Natural killer cell (primary cell): ENCODE results near the gene GSTA4. TPM values are rescaled to one million over a fixed set of nuclear protein-coding genes. Genes with fewer than 3 reads are reported as not detected.
"Not testable (repeated sequence)": the region's sequence is repeated elsewhere in the genome, so short reads cannot be mapped to it uniquely, and the experiment has no call there.

Experiments used
- ATAC-seq, 3 donors: fragments of 150-1000 bp in 2 of 3; fragments of 200-7000 bp in 1 of 3; cut with Tn5 transposase; 1 replicate in 1 of 3; 2 replicates in 2 of 3; pipeline ENCODE4 v1.10.0; 2021; ENCODE audit warnings: mild to moderate bottlenecking in 2 of 3, moderate library complexity in 2 of 3
- DNase-seq, 2 donors: peaks; one replicate each; pipeline versions ENCODE4 v3.0.0 to v3.0.0-alpha.2; 2013 to 2021; ENCODE audit warnings: mixed read lengths in 1 of 2
- H3K27ac ChIP-seq: one replicate; pipeline ENCODE4 v1.5.1; 2013; ENCODE audit warnings: mild to moderate bottlenecking, low read length
- H3K27me3 ChIP-seq: one replicate; pipeline ENCODE4 v1.6.1; 2013; ENCODE audit warnings: low read length; ENCODE audit not compliant: control insufficient read depth, insufficient read depth
- H3K36me3 ChIP-seq: one replicate; pipeline ENCODE4 v1.6.1; 2013; ENCODE audit warnings: low read length; ENCODE audit not compliant: control insufficient read depth, insufficient read depth
- H3K4me1 ChIP-seq: one replicate; pipeline ENCODE4 v1.6.1; 2013; ENCODE audit warnings: low read length; ENCODE audit not compliant: control insufficient read depth, insufficient read depth
- H3K4me3 ChIP-seq: one replicate; pipeline ENCODE4 v1.5.1; 2013; ENCODE audit warnings: low read length
- H3K9me3 ChIP-seq: one replicate; pipeline ENCODE4 v1.6.1; 2013; ENCODE audit warnings: low read length; ENCODE audit not compliant: control insufficient read depth, insufficient read depth
- H3K27ac Mint-ChIP-seq, 2 donors: one replicate each; pipeline ENCODE4 v1.8.0; 2022; ENCODE audit warnings: mild to moderate bottlenecking in 2 of 2, mixed read lengths in 2 of 2, moderate library complexity in 1 of 2
- H3K27me3 Mint-ChIP-seq, 2 donors: one replicate each; pipeline ENCODE4 v1.8.0; 2022; ENCODE audit warnings: low read depth in 2 of 2, mixed read lengths in 2 of 2
- H3K36me3 Mint-ChIP-seq: one replicate; pipeline ENCODE4 v1.8.0; 2022; ENCODE audit warnings: mixed read lengths
- H3K4me1 Mint-ChIP-seq, 2 donors: one replicate each; pipeline ENCODE4 v1.8.0; 2022; ENCODE audit warnings: mixed read lengths in 2 of 2
- H3K4me3 Mint-ChIP-seq: one replicate; pipeline ENCODE4 v1.8.0; 2022; ENCODE audit warnings: mild to moderate bottlenecking, moderate library complexity, mixed read lengths
- H3K9me3 Mint-ChIP-seq, 2 donors: one replicate each; pipeline ENCODE4 v1.8.0; 2022; ENCODE audit warnings: mixed read lengths in 2 of 2
- CTCF ChIP-seq: fragments of 200-600 bp; IDR thresholded peaks from one replicate; pipeline ENCODE4 v1.8.0; 2022; ENCODE audit warnings: antibody characterized with exemption
- WGBS: methylation state at CpG from one replicate; pipeline ENCODE4 v1.1.7; 2013; ENCODE audit warnings: missing lambda C conversion rate; ENCODE audit not compliant: insufficient coverage; 5-methylcytosine and 5-hydroxymethylcytosine counted together
- intact Hi-C: fragments of 100-400 bp; cut with micrococcal nuclease; formaldehyde crosslinking; loops from one replicate; pipeline ENCODE4 v1.14.2; 2022
- total RNA-seq, 4 donors: library from RNA; stranded (reverse); fragments of 120-200 nt in 1 of 4; gene quantifications; one replicate each; pipeline versions ENCODE4 v1.2.3 to v1.2.4, GENCODE V29; 2013 to 2022

Gene GSTA4
- total RNA-seq, 3 donors from 2014 or later (not counting 1 experiment from before 2014, with no cell fraction given), result 0.55 to 2.5 (median 1.8) TPM

GRCh38 chr6:52965380-52965779 lies 29.7 kb downstream of the GSTA4 start:
- no peaks in the 10 kb centered on the region for H3K9me3 Mint-ChIP-seq

DNA sequence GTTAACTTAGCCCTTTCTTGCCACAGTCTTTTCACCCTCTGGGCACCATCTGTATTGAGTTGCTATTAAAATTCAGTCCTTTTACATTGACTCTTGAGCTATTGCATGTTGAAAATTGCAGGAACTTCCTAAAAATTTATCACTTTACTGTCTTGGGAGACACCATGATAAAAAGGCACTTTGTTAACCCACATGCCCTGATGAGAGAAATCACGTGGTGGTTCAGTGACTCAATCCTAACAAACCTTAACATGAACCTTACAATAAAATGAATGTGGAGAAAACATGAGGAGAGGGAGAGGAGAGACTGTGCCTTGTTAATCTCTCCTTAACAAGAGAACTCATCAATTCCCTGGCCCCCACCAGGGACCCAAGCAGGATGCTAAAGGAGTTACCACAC lies 30.8 kb downstream of the GSTA4 start:
- no peak for TF ChIP-seq CTCF
- no peaks in the 10 kb centered on the region for H3K9me3 Mint-ChIP-seq
- WGBS, result no CpG with 5 or more reads among the region's 1 CpG

More at GRCh38 chr6:52965380-52965779, 29.7 kb downstream of the GSTA4 start:
- Histone ChIP-seq H3K4me1 (no peaks in the 10 kb centered on the region), H3K27me3 (no peaks in the 10 kb centered on the region), H3K27ac (no peak overlapping the region), H3K4me3 (no peak overlapping the region), H3K36me3 (no peaks in the 10 kb centered on the region), H3K9me3 (no peaks in the 10 kb centered on the region)
- Mint-ChIP-seq H3K27me3 (peaks cover 0 to 11% of the 10 kb centered on the region in 2 donors), H3K4me3 (no peak overlapping the region), H3K4me1 (no peaks in the 10 kb centered on the region), H3K36me3 (no peaks in the 10 kb centered on the region), H3K27ac (no peak overlapping the region)
- DNase-seq (no peak), ATAC-seq (no peak)
- 91% methylated on average over 3 of the region's 4 CpGs for WGBS
- TF ChIP-seq CTCF, result no peak
- intact Hi-C loops, result no loop called here

DNA sequence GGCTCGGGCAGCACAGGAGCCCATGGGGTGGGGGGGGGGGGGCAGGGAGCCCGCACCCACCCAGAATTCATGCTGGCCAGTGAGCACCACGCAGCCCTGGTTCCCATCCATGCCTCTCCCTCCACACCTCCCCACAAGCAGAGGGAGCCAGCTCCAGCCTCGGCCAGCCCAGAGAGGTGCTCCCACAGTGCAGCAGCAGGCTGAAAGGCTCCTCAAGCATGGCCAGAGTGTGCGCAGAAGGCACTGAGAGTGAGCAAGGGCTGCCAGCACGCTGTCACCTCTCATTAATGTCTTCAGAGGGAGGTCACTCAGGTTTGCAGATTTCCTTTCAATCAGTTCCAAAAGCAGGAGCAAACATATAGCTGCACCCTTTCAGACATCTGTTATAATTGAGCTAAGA lies 32.4 kb downstream of the GSTA4 start:
- Mint-ChIP-seq H3K4me3 (no peak overlapping the region), H3K4me1 (no peaks in the 10 kb centered on the region), H3K27ac (no peak overlapping the region), H3K36me3 (no peaks in the 10 kb centered on the region), H3K27me3 (peaks cover 0 to 11% of the 10 kb centered on the region in 2 donors), H3K9me3 (no peaks in the 10 kb centered on the region)
- 88% methylated on average over 5 of the region's 6 CpGs for WGBS
- intact Hi-C loops, result no loop called here
- Histone ChIP-seq H3K27ac (no peak overlapping the region), H3K4me1 (no peaks in the 10 kb centered on the region), H3K9me3 (no peaks in the 10 kb centered on the region), H3K36me3 (no peaks in the 10 kb centered on the region), H3K27me3 (no peaks in the 10 kb centered on the region), H3K4me3 (no peak overlapping the region)
- no peak for ATAC-seq
- TF ChIP-seq CTCF, result no peak
- DNase-seq, result no peak

More for the DNA sequence above, 30.8 kb downstream of the GSTA4 start:
- intact Hi-C loops, result no loop called here
- H3K27ac ChIP-seq, result no peak overlapping the region
- H3K27me3 ChIP-seq, result no peaks in the 10 kb centered on the region
- Mint-ChIP-seq H3K4me1 (no peaks in the 10 kb centered on the region), H3K4me3 (no peak overlapping the region), H3K36me3 (no peaks in the 10 kb centered on the region), H3K27me3 (peaks cover 0 to 11% of the 10 kb centered on the region in 2 donors), H3K27ac (no peak overlapping the region)
- no peaks in the 10 kb centered on the region for H3K4me1 ChIP-seq
- H3K9me3 ChIP-seq, result no peaks in the 10 kb centered on the region
- no peaks in the 10 kb centered on the region for H3K36me3 ChIP-seq
- ATAC-seq (no peak), DNase-seq (no peak)
- no peak overlapping the region for H3K4me3 ChIP-seq

DNA sequence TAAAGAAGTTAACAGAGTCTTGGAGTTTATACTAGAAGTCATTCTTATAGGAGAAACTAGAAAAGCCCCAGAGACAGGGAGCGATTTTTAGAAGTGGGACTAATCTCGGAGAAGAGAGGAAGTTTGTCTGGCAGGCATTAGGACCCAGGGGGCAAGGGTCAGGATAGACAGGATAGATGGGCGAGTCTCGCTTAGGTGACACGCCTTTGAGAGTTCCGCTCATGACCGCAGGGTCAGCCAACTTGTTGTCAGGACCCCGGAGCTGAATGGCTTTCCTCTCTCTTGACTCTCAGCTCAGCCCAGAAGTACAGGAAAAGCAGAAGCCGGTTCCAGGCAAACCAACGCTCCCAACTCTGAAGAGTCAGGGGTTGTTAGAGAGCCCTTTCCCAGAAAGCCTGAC lies 34.1 kb downstream of the GSTA4 start:
- H3K4me3 ChIP-seq, DNase-seq, H3K4me1 Mint-ChIP-seq, H3K27me3 ChIP-seq, ATAC-seq, H3K36me3 Mint-ChIP-seq, H3K27ac Mint-ChIP-seq, H3K36me3 ChIP-seq, intact Hi-C loops, H3K27ac ChIP-seq, H3K9me3 ChIP-seq, H3K9me3 Mint-ChIP-seq, H3K4me3 Mint-ChIP-seq, H3K4me1 ChIP-seq: not testable (repeated sequence)
- 82% methylated on average over 10 of the region's 10 CpGs for WGBS
- peaks cover 3 to 11% of the 10 kb centered on the region in 2 donors for H3K27me3 Mint-ChIP-seq

- H3K27me3 Mint-ChIP-seq, H3K9me3 Mint-ChIP-seq, H3K4me1 ChIP-seq, H3K36me3 Mint-ChIP-seq, H3K4me3 Mint-ChIP-seq, H3K27ac ChIP-seq, ATAC-seq, H3K9me3 ChIP-seq, DNase-seq, H3K36me3 ChIP-seq, H3K27me3 ChIP-seq, H3K4me3 ChIP-seq, intact Hi-C loops, H3K27ac Mint-ChIP-seq, H3K4me1 Mint-ChIP-seq: not testable (repeated sequence)
- 89% methylated on average over 8 of the region's 8 CpGs for WGBS
These were observed 34.9 kb downstream of the GSTA4 start for GRCh38 chr6:52960211-52960610.
